HEK293 (cell line): ENCODE data around the gene B4GAT1.

Source experiments
- GLIS1 ChIP-seq: fragments of 450-650 bp; formaldehyde crosslinking; IDR thresholded peaks from 2 replicates; pipeline ENCODE4 v1.5.1; 2016; ENCODE audit warnings: missing biosample characterization, missing genetic modification characterization
- KLF1 ChIP-seq: fragments of 450-650 bp; formaldehyde crosslinking; IDR thresholded peaks from 2 replicates; pipeline ENCODE4 v1.5.1; 2016; ENCODE audit warnings: missing biosample characterization, missing genetic modification characterization
- MEIS1 ChIP-seq: sonication (generic); formaldehyde crosslinking; IDR thresholded peaks from 2 replicates; pipeline ENCODE4 v1.8.1; 2022; ENCODE audit warnings: missing genetic modification reagents, mild to moderate bottlenecking, borderline replicate concordance
- MZF1 ChIP-seq: fragments of 450-650 bp; formaldehyde crosslinking; IDR thresholded peaks from 2 replicates; pipeline ENCODE4 v1.5.1; 2017; ENCODE audit warnings: missing biosample characterization, missing genetic modification characterization, borderline replicate concordance
- OVOL3 ChIP-seq: fragments of 450-650 bp; formaldehyde crosslinking; IDR thresholded peaks from 2 replicates; pipeline ENCODE4 v1.5.1; 2016; ENCODE audit warnings: missing biosample characterization, missing genetic modification characterization
- PRDM4 ChIP-seq: fragments of 450-650 bp; formaldehyde crosslinking; IDR thresholded peaks from 2 replicates; pipeline ENCODE4 v1.5.1; 2017; ENCODE audit warnings: missing biosample characterization, missing genetic modification characterization
- SP3 ChIP-seq: fragments of 450-650 bp; formaldehyde crosslinking; IDR thresholded peaks from 2 replicates; pipeline ENCODE4 v1.5.1; 2016; ENCODE audit warnings: missing biosample characterization, missing genetic modification characterization
- TRIM28 ChIP-seq: IDR thresholded peaks from 2 replicates; pipeline ENCODE4 v1.6.1; 2011; ENCODE audit warnings: low read length, control low read depth, borderline replicate concordance
- YY1 ChIP-seq: fragments of 450-650 bp; formaldehyde crosslinking; IDR thresholded peaks from 2 replicates; pipeline ENCODE4 v1.5.1; 2018; ENCODE audit warnings: missing biosample characterization, missing genetic modification characterization
- ZBTB17 ChIP-seq: fragments of 450-650 bp; formaldehyde crosslinking; IDR thresholded peaks from 2 replicates; pipeline ENCODE4 v1.5.1; 2016; ENCODE audit warnings: missing biosample characterization, missing genetic modification characterization
- ZBTB8A ChIP-seq: fragments of 450-650 bp; formaldehyde crosslinking; IDR thresholded peaks from 2 replicates; pipeline ENCODE4 v1.5.1; 2016; ENCODE audit warnings: missing biosample characterization, missing genetic modification characterization
- ZNF133 ChIP-seq: fragments of 450-650 bp; formaldehyde crosslinking; IDR thresholded peaks from 2 replicates; pipeline ENCODE4 v1.5.1; 2016; ENCODE audit warnings: missing biosample characterization, missing genetic modification characterization
- ZNF148 ChIP-seq: fragments of 450-650 bp; formaldehyde crosslinking; IDR thresholded peaks from 2 replicates; pipeline ENCODE4 v1.5.0; 2017; ENCODE audit warnings: missing biosample characterization, missing genetic modification characterization, borderline replicate concordance
- ZNF184 ChIP-seq: fragments of 450-650 bp; IDR thresholded peaks from 2 replicates; pipeline ENCODE4 v1.5.1; 2018; ENCODE audit warnings: missing biosample characterization, mild to moderate bottlenecking, missing genetic modification characterization
- ZNF202 ChIP-seq: fragments of 450-650 bp; formaldehyde crosslinking; IDR thresholded peaks from 2 replicates; pipeline ENCODE4 v1.5.1; 2016; ENCODE audit warnings: missing biosample characterization, missing genetic modification characterization, borderline replicate concordance
- ZNF473 ChIP-seq: fragments of 450-650 bp; formaldehyde crosslinking; IDR thresholded peaks from 2 replicates; pipeline ENCODE4 v1.5.1; 2017; ENCODE audit warnings: missing biosample characterization, missing genetic modification characterization
- ZNF513 ChIP-seq: fragments of 450-650 bp; IDR thresholded peaks from 2 replicates; pipeline ENCODE4 v1.5.1; 2018; ENCODE audit warnings: missing biosample characterization, missing genetic modification characterization
- ZNF514 ChIP-seq: fragments of 450-650 bp; formaldehyde crosslinking; IDR thresholded peaks from 2 replicates; pipeline ENCODE4 v1.5.1; 2016; ENCODE audit warnings: missing biosample characterization, missing genetic modification characterization
- ZNF518A ChIP-seq: fragments of 450-650 bp; formaldehyde crosslinking; conservative IDR thresholded peaks from 2 replicates; pipeline ENCODE4 v1.5.1; 2016; ENCODE audit warnings: low read depth, missing biosample characterization, missing genetic modification characterization
- ZNF626 ChIP-seq: fragments of 450-650 bp; sonication (Bioruptor Pico); formaldehyde crosslinking; IDR thresholded peaks from 2 replicates; pipeline ENCODE4 v1.5.1; 2018; ENCODE audit warnings: missing biosample characterization, missing genetic modification characterization, inconsistent platforms
- ZNF629 ChIP-seq: fragments of 450-650 bp; formaldehyde crosslinking; IDR thresholded peaks from 2 replicates; pipeline ENCODE4 v1.5.1; 2017; ENCODE audit warnings: missing biosample characterization, missing genetic modification characterization
- ZNF654 ChIP-seq: fragments of 450-650 bp; formaldehyde crosslinking; IDR thresholded peaks from 2 replicates; pipeline ENCODE4 v1.5.1; 2016; ENCODE audit warnings: low read depth, missing biosample characterization, missing genetic modification characterization
- ZNF658 ChIP-seq: fragments of 450-650 bp; formaldehyde crosslinking; IDR thresholded peaks from 2 replicates; pipeline ENCODE4; 2016; ENCODE audit warnings: missing biosample characterization, missing genetic modification characterization
- ZNF670 ChIP-seq: fragments of 450-650 bp; formaldehyde crosslinking; IDR thresholded peaks from 2 replicates; pipeline ENCODE4 v1.5.1; 2016; ENCODE audit warnings: missing biosample characterization, missing genetic modification characterization, low read depth
- ZNF701 ChIP-seq: fragments of 450-650 bp; formaldehyde crosslinking; IDR thresholded peaks from 2 replicates; pipeline ENCODE4 v1.5.1; 2016; ENCODE audit warnings: missing biosample characterization, missing genetic modification characterization
- ZNF747 ChIP-seq: fragments of 450-650 bp; formaldehyde crosslinking; IDR thresholded peaks from 2 replicates; pipeline ENCODE4 v1.5.1; 2016; ENCODE audit warnings: missing biosample characterization, missing genetic modification characterization

Gene B4GAT1

DNA sequence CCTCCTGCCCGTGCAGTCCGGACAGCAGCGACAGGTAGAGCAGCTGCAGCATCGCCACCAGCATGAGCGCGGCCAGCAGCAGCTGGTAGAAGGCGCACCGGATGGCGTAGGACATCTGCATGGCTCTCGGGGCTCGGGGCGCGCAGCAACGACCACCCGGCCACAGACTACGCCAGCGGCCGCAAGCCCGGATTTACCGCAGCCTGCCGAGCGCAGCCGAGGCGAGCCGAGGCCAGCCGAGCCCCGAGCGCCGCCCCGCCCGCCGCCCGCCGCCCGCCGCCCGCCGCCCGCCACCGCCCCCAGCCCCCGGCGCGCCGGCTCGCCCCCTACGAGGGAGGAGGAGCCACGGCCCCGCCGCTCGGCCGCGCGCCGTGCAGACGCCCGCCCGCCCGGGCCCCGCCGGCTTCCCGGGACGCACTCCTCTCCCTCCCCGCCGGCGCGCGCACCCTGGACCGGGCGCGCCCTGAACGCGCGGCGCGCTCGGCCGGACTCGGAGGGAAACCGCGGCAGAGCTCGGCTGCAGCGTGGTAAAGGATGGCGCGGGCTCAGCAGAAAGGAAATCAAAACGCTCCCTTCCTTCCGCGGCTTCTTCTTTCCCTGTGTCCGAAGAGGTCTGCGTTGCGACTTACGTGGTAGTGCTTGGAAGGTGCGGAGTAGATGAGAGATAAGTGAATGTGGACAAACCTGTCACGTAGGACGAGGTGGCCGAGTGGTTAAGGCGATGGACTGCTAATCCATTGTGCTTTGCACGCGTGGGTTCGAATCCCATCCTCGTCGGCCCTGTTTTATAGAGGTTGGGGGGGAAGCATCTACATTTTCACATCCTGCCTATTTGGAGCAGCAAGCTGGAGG is at the start of gene B4GAT1 (continued):
- TF ChIP-seq ZNF184 (tag by site-specific recombination) (no peak), ZNF473 (tag by site-specific recombination) (no peak), SP3 (tag by site-specific recombination) (peak; percentile 57), YY1 (peak; percentile 31; the same call in 1 of the 2 replicates), MEIS1 (CRISPR knock-in tag) (no peak), MZF1 (tag by site-specific recombination) (no peak), ZBTB8A (tag by site-specific recombination) (peak; percentile 55), KLF1 (peak; percentile 26; the same call in 1 of the 2 replicates), ZNF670 (no peak), OVOL3 (no peak), ZNF629 (tag by site-specific recombination) (peak; percentile 65), ZNF514 (tag by site-specific recombination) (no peak), TRIM28 (peak; percentile 48; the same call in 1 of the 2 replicates), ZNF626 (no peak), ZNF133 (tag by site-specific recombination) (no peak), ZNF658 (no peak), ZNF148 (tag by site-specific recombination) (0 out of 2 replicates have a peak, but pooled peaks have one; percentile 52), ZNF747 (tag by site-specific recombination) (no peak), ZBTB17 (tag by site-specific recombination) (peak; percentile 93), ZNF202 (tag by site-specific recombination) (no peak), GLIS1 (tag by site-specific recombination) (peak; percentile 60), ZNF518A (tag by site-specific recombination) (no peak), ZNF654 (tag by site-specific recombination) (no peak), ZNF701 (tag by site-specific recombination) (no peak), ZNF513 (tag by site-specific recombination) (no peak), PRDM4 (tag by site-specific recombination) (peak; percentile 52; the same call in 1 of the 2 replicates)
